AG09309 (cell line): ENCODE measurements around the gene ETFRF1.

ENCODE experiments used
- DNase-seq: peaks from one replicate; pipeline ENCODE4 v3.0.0-alpha.2; 2010; ENCODE audit warnings: low read depth
- H3K4me3 ChIP-seq: 2 replicates; pipeline ENCODE4 v1.5.1; 2011; ENCODE audit warnings: mild to moderate bottlenecking, low read depth, low read length, moderate library complexity; ENCODE audit not compliant: control insufficient read depth
- TF ChIP-seq, protein P1 (sequence below): IDR thresholded peaks from 2 replicates; pipeline ENCODE4 v1.5.1; 2011; ENCODE audit warnings: mild to moderate bottlenecking, low read depth, low read length, inconsistent platforms; ENCODE audit not compliant: insufficient read depth, control insufficient read depth; ENCODE audit errors: missing control alignments

The ETFRF1 gene

DNA sequence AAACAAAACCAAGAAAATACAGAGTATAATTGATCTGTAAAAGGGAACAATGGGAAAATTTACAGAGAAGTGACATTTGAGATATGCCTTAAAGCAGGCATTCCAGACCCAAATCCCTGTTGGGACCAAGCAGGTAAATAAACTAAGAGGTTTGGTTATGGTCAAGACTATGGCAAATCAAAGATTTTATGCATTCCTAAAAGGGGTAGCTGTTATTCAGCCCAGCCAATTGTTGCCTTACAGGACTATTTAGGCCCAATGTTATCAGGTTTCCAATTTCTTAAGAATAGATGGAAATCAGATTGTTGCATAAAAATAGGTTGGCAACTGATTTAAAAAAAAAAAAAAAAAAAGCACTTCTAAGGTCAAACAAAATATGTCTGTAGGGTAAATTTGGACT is 5.4 kb upstream of the ETFRF1 start:
- H3K4me3 ChIP-seq = no peak overlapping the region
- TF ChIP-seq, protein P1, sequence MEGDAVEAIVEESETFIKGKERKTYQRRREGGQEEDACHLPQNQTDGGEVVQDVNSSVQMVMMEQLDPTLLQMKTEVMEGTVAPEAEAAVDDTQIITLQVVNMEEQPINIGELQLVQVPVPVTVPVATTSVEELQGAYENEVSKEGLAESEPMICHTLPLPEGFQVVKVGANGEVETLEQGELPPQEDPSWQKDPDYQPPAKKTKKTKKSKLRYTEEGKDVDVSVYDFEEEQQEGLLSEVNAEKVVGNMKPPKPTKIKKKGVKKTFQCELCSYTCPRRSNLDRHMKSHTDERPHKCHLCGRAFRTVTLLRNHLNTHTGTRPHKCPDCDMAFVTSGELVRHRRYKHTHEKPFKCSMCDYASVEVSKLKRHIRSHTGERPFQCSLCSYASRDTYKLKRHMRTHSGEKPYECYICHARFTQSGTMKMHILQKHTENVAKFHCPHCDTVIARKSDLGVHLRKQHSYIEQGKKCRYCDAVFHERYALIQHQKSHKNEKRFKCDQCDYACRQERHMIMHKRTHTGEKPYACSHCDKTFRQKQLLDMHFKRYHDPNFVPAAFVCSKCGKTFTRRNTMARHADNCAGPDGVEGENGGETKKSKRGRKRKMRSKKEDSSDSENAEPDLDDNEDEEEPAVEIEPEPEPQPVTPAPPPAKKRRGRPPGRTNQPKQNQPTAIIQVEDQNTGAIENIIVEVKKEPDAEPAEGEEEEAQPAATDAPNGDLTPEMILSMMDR = no peak
- no peak for DNase-seq

- TF ChIP-seq, protein P1 = no peak
- no peak overlapping the region for H3K4me3 ChIP-seq
- no peak for DNase-seq
These were observed 4.2 kb upstream of the ETFRF1 start for GRCh38 chr12:25190793-25191192.

- DNase-seq = no peak
- no peak overlapping the region for H3K4me3 ChIP-seq
- TF ChIP-seq, protein P1 = no peak
These were observed 823 bp upstream of the ETFRF1 start for GRCh38 chr12:25194214-25194613.

GRCh38 chr12:25194722-25195055 is 348 bp upstream of the ETFRF1 start:
- TF ChIP-seq, protein P1 = no peak
- peak overlapping the region; percentile 82 for H3K4me3 ChIP-seq
- no peak for DNase-seq

DNA sequence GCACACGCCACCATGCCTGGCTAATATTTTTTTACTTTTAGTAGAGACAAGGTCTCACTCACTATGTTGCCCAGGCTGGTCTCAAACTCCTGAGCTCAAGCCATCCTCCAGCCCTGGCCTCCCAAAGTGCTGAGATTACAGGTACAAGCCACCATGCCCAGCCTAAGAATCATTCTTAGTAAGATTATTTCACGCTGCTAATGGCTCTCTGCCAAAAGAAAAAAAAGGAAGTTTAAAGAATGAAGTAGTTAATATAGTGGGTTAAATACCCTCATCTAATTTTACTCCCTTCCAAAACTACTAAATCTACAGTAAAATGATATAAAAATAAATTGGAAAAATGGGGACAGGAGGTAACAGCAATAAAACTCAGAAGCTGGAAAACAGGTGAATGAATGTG is 2.6 kb downstream of the ETFRF1 start:
- no peak overlapping the region for H3K4me3 ChIP-seq
- no peak for DNase-seq
- TF ChIP-seq, protein P1 = no peak

DNA sequence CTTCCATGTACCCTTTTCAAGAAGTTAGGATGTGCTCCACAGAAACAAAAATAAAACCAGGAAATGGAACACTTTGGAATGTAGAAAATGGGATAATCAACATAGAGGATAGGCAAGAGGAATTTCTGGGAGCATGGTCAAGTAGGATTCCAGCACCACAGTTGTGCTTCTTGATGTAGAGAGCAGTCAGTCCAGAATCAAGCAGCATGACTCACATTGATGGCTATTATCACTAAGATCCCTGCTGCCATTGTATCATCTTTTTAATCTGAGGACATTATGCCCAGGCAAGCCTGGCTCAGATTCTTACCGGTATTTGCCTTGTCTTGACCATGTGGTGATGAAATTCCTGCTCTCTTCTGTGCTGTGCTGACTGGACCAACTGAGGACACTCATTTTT is 5.7 kb downstream of the ETFRF1 start:
- no peak overlapping the region for H3K4me3 ChIP-seq
- no peak for DNase-seq
- TF ChIP-seq, protein P1 = no peak

GRCh38 chr12:25202137-25202536 is 7.1 kb downstream of the ETFRF1 start:
- H3K4me3 ChIP-seq = no peak overlapping the region
- no peak for DNase-seq
- TF ChIP-seq, protein P1 = no peak
